GM11168 (cell line): ENCODE measurements around the gene FAM83G.

Source experiments
- in situ Hi-C: fragments of 300-500 bp; cut with MboI; formaldehyde crosslinking; loops from one replicate; pipeline ENCODE4 v1.12.0; 2022; ENCODE audit warnings: low sequenced_read_pairs; ENCODE audit not compliant: unreplicated experiment

FAM83G gene

DNA sequence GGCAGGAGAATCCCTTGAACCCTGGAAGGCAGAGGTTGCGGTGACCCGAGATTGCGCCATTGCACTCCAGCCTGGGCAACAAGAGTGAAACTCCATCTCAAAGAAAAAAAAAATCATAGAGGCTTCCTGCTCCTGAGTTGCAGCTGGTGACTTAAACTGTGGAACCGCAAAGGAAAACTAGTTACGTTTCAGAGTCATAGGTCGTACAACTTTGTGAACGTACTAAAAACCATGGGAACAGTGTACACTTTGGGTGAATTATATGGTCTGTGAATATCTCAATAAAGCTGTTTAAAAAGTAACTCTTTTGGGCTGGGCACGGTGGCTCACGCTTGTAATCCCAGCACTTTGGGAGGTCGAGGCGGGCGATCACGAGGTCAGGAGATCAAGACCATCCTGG is 29.0 kb downstream of the FAM83G start:
- in situ Hi-C loops: no loop called here

DNA sequence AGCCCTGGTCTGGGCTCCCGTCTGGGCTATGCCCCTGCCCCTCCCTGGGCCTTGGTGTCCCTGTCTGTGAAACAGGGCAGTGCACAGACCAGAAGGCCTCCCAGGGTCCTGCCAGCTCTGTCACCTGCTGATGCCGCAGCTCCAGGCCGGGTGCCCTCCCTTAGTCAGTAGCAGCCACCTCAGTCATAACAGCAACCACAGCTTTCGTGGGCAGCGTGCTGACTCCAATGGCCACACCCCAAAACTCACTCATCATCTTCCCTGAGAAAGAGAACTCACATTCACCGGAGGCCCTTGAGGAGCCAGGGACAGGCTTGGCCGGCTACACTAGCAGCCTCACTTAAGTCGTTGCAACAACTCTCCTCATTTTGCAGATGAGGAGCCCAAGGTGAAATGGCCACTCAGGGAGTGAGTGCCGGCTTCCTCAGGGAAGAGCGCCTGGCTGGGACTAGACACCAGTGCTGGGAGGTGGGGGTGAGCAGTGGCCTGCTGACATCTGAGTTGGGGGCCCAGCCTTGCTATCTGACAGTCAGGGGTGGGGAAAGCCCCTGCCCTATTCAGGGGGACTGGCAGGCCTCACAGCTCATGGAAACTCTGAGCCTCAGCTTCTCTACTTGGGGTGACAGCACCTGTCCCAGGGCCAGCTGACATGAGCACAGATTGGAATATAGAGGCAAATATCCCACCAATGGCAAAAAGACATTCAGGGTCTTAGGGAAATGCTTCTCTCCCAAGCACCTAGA is 30.0 kb downstream of the FAM83G start:
- in situ Hi-C loops: no loop called here

DNA sequence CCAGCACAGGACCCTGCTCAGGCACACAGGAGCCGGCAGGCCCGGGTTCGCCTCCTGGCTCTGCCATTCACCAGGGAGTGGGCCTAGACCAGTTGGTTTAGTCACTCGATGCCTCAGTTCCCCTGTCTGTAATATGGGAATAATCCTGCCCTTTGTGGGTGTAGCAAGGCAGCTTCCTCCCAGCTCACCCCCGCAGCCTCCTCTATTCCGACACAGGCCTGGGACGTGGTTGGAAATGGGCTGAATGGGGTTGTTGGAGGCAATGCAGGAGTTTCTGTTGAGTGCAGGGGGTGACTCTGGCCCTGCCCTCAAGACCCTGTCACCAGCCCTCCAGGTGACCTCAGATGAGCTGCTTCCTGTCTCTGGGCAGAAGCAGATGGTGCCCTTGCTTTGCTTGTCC is 32.8 kb downstream of the FAM83G start:
- in situ Hi-C loops: no loop called here

DNA sequence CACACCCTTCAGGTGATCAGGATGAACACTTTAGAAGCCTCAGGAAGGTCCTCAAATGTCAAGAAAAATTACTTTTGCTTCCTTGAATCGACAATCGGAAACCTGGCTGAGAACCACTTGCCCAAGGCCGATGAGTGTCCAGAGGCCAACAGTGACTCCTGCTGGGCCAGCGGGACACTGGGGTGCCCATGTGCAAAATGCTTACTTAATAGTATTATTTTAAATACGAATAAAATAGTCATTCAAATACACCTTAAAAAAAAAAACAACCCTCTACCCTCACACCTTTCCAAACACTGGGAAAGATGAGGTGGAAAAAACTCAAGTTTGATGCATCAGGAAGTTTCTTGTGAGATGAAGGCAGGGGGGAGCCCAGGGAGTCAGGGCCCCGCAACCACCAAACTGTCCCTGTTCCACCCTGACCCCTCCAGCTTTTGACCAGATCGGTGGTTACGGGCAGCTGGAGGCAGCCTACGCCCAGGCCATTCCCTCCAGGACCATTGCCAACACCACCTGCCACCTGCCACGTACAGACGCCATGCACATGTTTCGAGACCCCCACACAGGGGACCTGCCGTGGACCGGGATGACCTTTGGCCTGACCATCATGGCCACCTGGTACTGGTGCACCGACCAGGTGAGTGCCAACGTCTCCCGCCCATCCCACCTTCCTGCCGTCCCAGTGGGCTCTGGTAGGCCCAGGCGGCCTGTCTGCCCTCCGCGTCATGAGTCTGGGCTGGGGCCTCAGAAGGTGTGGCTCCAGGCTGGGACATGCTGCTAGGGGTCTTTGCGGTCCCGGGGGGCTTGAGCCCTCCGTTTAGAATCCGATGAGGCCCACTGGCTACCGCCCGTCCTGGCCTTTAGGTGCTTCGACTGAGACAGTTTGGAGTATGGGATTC is 33.7 kb downstream of the FAM83G start:
- in situ Hi-C loops: no loop called here

DNA sequence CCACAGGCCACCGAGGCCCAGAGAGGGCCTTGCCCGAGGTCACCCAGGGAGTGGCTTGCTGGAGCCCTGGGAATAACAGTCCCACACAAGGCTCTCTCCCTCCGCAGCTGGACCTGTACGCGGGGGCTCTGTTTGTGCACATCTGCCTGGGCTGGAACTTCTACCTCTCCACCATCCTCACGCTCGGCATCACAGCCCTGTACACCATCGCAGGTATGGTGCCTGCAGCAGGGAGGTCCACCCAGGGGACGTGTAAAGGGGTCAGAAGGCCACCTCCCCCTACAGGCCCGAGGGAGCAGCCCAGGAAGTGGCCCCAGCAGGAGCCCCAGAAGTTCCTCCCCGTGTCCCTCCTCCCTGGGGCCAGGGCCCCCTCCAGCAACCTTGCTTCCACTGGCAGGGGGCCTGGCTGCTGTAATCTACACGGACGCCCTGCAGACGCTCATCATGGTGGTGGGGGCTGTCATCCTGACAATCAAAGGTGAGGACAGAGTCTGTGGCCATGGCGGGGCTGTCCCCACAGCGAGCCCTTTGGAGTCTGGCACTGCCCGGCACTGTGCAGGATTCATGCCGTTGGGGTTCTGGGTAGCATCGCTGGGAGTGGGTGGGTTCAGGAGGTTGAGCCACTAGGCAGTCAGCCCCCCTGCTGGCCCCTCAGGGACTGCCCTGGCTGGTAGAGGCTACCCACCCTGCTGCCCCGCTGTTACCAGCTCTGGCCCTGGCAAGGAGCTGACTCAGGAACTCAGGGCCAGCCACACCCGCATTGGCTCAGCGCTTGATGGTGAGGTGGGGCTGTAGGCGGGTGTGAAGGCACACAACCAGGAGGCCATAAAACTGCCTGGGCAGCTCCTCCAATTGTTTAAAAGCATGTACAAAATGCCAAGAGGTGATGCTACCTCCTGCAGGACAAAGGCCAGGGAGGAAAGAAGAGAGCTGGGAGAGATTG is 35.3 kb downstream of the FAM83G start:
- in situ Hi-C loops: no loop called here

DNA sequence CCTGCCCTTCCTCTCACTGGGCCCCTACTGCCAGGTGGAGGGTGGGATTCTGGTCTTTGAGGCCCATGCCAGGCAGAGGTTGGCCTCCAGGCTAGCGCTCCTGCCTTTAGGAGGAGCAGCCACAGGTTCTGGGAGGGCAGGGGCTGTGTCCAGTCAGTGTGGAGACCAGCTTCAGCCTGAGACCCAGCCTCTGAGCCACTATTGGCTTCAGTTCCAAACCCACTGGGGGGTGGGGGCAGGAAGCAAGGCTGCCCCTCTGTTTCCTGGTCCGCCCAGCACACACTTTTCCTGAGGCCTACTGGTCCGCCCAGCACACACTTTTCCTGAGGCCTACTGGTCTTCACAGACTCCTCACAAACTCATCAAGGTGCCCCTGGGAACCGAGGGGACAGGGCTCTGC is 36.2 kb downstream of the FAM83G start:
- in situ Hi-C loops: no loop called here

GRCh38 chr17:18967916-18968315 is 36.6 kb downstream of the FAM83G start:
- in situ Hi-C loops: no loop called here

DNA sequence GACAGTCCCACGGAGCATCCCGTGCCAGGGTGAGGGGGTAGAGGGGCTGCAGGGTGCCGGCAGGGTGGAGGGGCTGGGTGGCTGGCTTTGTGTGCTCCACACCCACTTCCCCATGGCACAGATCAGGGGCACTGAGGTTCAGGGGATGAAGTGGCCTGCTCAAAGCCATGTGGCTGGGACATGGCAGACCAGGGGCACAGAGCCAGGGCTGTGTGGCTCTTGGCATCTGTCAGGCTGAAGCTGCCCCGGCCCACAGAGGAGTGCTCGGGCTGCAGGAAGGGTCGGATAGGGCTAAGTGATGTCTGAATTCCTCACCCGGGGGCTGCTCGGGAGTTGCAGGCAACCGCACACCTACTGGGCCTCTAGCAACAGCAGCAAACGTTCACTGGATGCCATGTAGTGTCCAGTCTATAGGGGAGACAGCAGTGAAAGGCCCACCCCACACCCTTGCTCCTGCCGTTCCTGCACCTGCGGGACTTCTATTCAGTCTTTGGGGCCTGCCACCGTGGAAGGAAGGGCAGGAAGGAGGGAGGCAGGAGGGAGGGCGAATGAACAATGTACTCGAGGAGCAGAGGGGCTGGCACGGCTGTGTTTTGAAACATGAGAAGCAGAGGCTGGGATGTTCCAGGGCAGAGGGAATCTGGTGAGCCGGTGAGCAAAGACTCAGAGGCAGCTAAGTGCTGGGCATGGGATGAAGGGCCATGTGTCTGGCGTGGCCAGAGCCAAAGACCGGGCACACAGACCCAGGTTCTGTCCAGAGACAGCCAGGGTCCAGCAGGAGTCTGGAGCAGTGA is 37.5 kb downstream of the FAM83G start:
- in situ Hi-C loops: no loop called here

DNA sequence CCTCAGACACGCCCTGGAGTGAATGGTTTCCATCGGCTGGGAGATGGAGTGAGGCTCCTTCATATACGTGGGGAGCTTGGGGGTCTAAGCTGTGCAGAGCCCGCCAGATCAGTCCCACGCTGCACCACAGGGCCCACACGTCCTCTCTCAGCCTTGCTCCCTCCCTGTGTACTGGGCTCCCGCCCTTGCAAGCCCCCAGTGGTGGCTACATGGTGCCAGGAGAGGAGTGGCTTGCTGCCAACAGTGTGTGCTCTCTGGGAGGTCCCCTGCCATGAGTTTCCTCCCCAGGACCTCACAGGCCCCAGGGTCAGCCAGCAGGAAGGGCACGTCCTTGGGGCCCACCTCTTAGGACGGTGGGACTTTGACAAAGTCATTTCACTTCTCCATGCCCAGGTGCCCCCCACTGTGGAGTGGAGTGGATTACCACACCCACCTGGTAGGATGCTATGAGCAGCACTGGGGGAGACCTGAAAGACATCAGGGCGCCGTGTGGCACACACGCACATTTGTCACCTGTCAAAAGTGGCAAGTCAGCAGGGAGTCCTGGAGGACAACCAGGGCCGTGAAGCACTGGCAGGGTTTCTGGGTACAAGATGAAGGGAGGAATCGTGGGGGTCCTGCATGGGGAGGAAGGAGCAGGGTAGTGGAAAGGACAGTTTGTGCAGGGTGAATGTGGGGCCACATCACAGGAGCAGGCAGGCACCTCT is 38.9 kb downstream of the FAM83G start:
- in situ Hi-C loops: no loop called here

DNA sequence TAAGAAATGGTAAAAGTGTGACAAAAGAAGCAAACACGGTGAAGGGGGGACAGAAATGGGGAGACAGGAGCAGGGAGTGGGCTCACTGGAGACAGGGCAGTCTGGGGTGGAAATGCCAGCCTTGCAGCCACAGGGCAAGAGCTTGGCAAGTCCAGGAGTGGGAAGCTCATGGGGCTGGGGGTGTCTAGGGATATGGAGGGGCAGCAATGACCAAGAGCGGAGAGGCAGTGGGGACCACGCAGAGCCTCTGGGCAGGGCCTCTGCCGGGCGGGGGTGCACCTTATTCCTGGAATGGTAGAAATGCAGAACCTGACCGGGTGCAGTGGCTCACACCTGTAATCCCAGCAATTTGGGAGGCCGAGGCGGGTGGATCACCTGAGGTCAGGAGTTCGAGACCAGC is 40.0 kb downstream of the FAM83G start:
- in situ Hi-C loops: no loop called here

DNA sequence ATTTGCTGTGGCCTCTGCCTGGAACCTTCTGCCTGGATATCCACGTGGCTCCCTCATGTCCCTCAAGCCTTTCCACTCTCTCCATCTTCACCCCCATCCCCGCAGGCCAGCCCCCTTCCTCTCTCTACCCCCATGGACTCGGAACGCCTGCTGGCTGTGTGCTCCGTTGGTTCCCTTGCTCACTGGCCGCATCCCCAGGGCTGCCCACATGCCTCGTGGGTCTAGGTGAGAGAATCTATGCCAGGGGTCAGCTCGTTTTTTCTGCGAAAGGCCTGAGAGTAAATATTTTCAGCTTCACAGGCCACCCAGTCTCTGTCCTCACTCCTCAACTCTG is 40.6 kb downstream of the FAM83G start:
- in situ Hi-C loops: no loop called here

GRCh38 chr17:18963126-18964017 is 41.2 kb downstream of the FAM83G start:
- in situ Hi-C loops: no loop called here

- in situ Hi-C loops: no loop called here
Measured at GRCh38 chr17:18962494-18962815, 42.1 kb downstream of the FAM83G start.

DNA sequence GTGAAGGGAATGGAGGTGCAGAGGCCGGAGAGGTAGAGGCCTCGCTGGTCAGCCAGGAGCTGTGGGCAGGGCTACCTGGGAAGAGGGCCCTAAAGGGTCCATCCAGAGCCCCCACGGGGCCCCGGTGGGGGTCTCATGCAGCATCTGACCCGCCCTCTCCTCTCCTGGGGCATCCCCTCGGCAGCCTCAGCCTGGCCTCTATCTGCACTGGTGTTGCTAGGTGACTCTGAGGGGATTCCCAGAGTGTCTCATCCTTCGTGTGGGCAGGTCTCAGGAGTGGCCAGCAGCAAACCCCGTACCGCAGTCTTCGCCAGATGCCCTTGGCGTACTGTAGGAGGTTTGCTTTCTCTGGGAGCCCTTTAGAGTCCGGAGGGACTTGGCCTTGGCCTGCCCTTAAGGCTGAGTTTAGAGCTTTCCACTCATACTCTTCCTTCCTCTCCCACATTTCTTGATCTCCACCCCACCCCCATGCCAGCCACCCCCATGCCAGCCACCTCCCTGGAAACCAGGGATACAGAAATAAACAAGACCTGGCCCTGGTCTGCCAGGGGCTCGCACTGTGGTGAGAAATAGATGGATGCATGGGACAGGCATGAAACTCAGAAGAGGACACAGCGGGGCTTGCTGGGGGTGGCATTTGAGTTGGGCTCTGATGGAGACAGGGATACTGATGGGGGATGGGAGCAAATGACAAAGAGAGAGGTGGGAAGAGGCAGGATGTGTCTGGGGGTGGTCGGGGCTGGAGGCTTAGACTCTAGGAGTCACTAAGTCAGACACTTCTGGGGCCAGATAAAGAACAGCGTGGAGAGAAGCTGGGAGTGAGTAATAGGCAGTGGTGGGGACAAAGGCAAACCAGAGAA is 42.7 kb downstream of the FAM83G start:
- in situ Hi-C loops: no loop called here

DNA sequence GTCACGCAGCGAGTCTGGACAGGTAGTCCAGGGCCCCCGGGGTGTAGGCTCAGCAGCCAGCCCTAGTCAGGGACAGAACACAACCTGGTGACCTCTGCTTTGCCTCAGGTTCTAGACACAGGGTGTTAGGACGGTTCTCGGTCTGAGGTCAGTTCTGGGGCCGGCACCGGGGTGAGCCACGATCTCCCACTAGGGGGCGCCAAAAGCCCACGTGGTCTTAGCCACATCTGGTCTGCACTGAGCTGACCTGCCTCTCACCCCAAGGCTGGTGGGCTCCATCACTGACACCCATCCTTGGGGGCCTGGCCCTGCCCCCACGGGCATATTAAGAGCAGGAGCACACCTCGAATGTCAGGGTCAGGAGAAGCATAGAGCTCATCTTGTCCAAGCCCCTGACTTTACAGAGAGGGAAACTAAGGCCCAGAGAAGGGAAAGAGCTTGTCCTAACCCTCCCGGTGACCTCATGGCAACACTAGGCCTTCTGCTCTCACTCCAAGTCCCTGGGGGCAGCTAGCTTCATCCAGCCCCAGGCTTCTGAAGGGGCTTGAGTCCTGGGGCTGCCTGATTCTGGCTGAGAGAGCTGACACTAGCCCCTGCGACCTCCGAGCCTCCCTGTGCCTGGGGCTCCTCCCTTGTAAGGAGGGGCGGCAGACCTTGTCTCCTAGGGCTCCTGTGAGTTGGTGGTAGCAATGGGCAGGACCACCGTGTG is 43.6 kb downstream of the FAM83G start:
- in situ Hi-C loops: no loop called here

GRCh38 chr17:18960241-18960665 is 44.3 kb downstream of the FAM83G start:
- in situ Hi-C loops: no loop called here

GRCh38 chr17:18959845-18960240 is 44.7 kb downstream of the FAM83G start:
- in situ Hi-C loops: no loop called here
